GM18505 (cell line): ENCODE results near the gene TSR3.

Source experiments
- ATAC-seq: cut with Tn5 transposase; IDR thresholded peaks from one replicate; pipeline ENCODE4 v1.9.1; 2021; ENCODE audit not compliant: unreplicated experiment
- POLR2A ChIP-seq: IDR thresholded peaks from 4 replicates; pipeline ENCODE4 v1.6.1; 2011; ENCODE audit warnings: borderline replicate concordance; ENCODE audit not compliant: insufficient read depth, insufficient read length; ENCODE audit errors: extremely low read depth

TSR3 gene

GRCh38 chr16:1371054-1371978, 19.6 kb upstream of the TSR3 start:
- TF ChIP-seq POLR2A, result no peak
- ATAC-seq, result no peak

GRCh38 chr16:1367486-1368174, 16.0 kb upstream of the TSR3 start:
- TF ChIP-seq POLR2A, result no peak
- ATAC-seq, result no peak

- no peak for ATAC-seq
- TF ChIP-seq POLR2A, result no peak
Measured at GRCh38 chr16:1366712-1367299, 15.1 kb upstream of the TSR3 start.

GRCh38 chr16:1366060-1366711, 14.5 kb upstream of the TSR3 start:
- TF ChIP-seq POLR2A, result no peak

GRCh38 chr16:1364510-1364909, 12.8 kb upstream of the TSR3 start:
- no peak for ATAC-seq
- TF ChIP-seq POLR2A, result no peak

More at GRCh38 chr16:1366060-1366711, 14.5 kb upstream of the TSR3 start:
- ATAC-seq, result no peak

- ATAC-seq, result no peak
- TF ChIP-seq POLR2A, result no peak
Measured at GRCh38 chr16:1363501-1364041, 11.9 kb upstream of the TSR3 start.

- TF ChIP-seq POLR2A, result no peak
- no peak for ATAC-seq
Measured at GRCh38 chr16:1362807-1363206, 11.1 kb upstream of the TSR3 start.

GRCh38 chr16:1361685-1362360, 10.1 kb upstream of the TSR3 start:
- no peak for TF ChIP-seq POLR2A
- no peak for ATAC-seq

- TF ChIP-seq POLR2A, result no peak
- no peak for ATAC-seq
Measured at GRCh38 chr16:1357906-1358566, 6.4 kb upstream of the TSR3 start.

GRCh38 chr16:1356061-1356900, 4.6 kb upstream of the TSR3 start:
- TF ChIP-seq POLR2A, result no peak
- ATAC-seq, result no peak

GRCh38 chr16:1355591-1355990, 3.9 kb upstream of the TSR3 start:
- TF ChIP-seq POLR2A, result no peak
- no peak for ATAC-seq
